KBM-7 (cell line): ENCODE measurements around the gene FAM168A.
"Not testable (repeated sequence)": the region's sequence is repeated elsewhere in the genome, so short reads cannot be mapped to it uniquely, and the experiment has no call there.

ENCODE experiments used
- DNase-seq: peaks from one replicate; pipeline ENCODE4 v3.0.0-alpha.2; 2015
- in situ Hi-C: fragments of 300-500 bp; cut with MboI; formaldehyde crosslinking; loops from 2 replicates; pipeline ENCODE4 v1.14.3; 2020; ENCODE audit warnings: low sequenced_read_pairs, low pct_unique_long_range_greater_than_20kb, mixed read lengths

FAM168A gene

DNA sequence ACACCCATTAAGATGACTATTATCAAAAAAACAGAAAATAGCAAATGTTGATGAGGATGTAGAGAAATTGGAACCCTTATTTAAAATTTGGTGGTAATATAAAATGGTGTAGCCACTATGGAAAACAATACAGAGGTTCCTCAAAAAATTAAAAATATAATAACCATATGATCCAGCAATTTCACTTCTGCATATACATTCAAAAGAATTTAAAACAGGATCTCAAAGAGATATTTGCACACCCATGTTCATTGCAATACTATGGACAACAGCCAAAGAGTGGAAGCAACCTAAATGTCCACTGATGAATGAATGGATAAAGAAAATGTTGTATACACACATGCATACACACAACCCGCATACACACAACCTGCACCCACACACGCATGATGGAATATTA, 102.2 kb downstream of the FAM168A start:
- DNase-seq: no peak
- in situ Hi-C loops: no loop called here

DNA sequence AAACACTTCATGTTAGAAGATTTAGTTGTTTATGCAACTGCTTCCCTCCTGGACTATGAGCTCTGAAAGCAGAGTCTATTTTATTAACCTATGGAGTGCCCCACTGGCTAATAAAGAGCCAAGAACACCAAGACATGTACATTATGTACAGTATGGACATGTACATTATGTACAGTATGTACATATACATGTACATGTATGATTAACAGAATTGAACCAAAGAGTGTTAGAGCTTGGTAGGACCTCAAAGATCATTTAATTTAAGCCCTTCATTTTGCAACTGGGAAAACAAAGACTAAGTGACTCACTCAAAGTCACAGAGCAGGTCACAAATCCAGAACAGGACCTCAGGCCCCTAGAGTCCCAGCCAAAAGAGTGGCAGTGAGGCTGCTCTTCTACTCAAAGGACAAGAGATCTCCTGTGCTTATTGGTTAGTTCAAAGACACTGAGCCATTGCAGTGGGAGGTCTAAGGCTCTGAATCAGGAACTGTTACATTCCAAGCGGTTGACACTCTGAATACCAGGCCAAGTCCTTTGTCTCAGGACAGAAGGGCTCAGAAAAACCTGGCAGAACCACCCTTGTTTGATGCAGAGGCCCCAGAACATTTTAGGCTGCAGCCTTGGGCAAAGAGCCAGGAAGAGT, 103.8 kb downstream of the FAM168A start:
- no peak for DNase-seq
- in situ Hi-C loops: no loop called here

DNA sequence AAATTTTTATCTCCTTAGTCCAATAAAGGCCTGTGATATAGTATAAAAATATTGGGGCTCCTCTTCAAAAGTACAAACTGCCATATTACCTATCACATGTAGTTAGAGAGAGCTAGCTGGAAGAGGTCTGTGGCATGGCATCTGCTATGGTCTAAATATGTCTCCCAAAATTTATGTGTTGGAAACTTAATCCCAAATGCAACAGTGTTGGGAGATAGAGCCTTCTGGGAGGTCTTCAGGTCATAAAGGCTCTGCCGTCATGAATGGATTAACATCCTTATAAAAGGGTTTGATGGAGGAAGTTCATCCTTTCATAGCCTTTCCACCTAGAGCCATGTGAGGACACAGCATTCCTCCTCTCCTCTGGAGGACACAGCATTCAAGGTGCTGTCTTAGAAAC, 116.3 kb downstream of the FAM168A start:
- in situ Hi-C loops: no loop called here
- no peak for DNase-seq

DNA sequence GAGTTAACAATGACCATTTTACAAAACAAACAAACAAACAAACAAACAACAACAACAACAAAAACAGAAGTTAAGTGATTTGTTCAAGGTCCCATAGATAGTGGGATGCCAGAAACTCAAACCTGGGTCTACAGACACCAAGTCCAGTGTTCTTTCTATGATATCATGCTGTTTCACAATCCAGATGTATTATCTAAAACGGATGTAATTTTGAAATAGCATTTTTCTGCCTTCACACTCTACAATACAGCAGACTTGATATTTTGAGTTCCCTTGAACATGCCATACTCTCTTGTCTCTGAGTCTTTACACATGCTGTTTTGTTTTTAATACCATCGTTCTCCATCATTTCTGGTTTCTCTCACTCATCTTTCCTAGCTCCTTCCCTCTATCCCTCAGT, 117.2 kb downstream of the FAM168A start:
- in situ Hi-C loops: no loop called here
- no peak for DNase-seq

DNA sequence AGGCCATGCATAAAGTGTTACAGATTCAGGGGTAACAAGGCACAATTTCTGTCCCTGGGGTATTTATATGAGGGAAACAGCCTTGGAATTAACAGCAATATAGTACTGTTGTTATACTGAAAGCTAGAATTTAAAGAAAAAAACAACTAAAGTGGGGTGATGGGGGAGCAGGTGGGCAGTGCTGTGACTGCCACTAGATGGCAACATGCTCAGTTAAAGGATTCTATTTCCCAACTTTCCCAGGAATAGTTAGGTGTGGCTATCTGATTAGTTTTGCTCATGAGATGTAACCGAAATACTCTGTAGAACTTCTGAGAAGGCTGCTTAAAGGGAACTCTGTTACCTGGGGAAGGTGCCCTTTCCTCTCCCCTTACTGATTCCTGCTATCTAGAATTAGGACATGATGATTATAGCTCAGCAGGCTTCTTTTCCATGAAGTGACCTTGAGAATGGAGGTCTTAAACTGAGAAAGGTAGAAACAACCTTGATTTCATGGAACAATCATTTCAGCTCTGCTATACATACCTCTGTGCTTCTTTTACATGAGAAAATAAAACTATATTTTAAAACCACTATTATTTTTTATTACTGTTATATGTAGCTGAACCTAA, 119.1 kb downstream of the FAM168A start:
- peak; percentile 56 for DNase-seq
- in situ Hi-C loops: no loop called here

DNA sequence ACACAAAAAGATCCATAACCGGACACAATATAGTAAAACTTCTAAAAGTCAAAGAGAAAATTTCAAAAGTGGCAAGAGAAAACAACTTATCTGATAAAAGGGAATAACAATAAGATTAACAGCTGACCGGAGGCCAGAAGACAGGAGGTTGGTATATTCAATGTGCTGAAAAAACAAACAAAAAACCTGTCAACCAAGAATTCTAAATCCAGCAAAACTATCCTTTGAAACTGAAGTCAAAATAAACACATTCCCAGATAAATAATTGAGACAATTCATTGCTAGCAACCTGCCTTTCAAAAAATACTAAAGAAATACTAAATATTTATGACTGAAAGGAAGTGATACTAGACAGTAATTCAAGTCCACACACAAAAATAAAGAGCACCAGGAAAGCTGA, 120.4 kb downstream of the FAM168A start:
- in situ Hi-C loops: no loop called here
- no peak for DNase-seq

DNA sequence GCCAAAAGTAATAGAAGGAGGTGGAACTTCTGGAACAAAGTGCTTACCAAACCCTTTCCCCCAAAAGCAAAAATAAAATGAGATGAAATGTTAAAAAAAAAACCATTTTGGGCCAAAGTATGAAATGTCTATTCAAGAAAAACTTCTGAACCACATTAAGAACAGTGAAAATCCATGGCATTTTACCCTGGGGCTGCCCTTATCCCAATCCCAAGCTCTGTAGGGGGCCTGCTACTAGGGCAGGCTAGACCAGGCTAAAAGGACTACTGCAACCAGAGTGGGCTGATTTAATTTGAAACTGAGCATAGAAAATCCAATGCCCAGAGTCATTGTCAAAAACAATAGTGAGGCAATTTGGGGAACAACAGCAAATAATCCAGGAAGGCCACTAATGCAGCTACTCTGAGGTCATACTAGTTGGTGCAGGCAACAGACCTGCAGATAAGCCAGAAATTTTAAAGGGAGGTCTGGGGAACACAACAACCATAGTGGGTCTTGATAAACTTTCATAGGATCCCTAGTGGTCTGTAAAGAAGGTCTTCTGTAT, 122.3 kb downstream of the FAM168A start:
- DNase-seq: no peak
- in situ Hi-C loops: no loop called here

DNA sequence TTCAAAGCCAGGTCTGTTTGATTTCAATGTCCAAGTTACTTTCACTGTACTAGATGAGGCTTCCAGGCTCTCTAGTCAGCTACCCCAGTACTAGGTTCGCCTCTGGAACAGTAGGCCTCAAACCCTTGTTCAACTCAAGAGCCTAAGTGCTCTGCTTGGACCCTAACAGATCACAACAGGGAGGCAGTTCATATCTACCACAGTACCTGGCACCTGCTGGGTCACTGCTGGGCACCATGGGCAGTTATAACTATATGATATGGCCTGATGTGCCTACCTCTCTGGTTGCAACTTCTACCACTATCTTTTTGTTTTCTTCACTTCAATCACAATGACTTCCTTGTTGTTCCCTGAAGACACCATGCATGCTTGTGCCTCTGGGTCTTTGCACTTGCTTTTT, 124.7 kb downstream of the FAM168A start:
- no peak for DNase-seq
- in situ Hi-C loops: no loop called here

DNA sequence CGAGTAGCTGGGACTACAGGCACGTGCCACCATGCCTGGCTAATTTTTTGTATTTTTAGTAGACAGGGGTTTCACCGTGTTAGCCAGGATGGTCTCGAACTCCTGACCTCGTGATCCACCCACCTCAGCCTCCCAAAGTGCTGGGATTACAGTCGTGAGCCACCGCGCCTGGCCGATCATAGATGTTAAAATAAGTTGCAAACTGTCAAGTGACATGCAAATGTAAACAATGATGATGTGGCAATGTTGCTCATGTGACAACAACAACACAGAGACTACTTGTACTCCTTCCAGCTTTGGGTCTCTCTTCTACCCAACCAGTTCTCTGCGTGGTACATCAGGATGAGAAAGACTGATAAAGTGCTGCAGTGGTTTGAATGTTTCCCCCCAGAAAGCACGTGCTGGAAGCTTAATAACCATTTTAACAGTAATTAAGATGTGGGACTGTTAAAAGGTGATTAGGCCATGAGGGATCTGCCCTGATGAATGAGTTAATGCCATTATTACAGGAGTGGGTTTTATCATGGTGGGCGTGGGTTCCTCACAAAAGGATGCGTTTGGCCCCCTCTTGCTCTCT, 127.8 kb downstream of the FAM168A start:
- in situ Hi-C loops, DNase-seq: not testable (repeated sequence)

DNA sequence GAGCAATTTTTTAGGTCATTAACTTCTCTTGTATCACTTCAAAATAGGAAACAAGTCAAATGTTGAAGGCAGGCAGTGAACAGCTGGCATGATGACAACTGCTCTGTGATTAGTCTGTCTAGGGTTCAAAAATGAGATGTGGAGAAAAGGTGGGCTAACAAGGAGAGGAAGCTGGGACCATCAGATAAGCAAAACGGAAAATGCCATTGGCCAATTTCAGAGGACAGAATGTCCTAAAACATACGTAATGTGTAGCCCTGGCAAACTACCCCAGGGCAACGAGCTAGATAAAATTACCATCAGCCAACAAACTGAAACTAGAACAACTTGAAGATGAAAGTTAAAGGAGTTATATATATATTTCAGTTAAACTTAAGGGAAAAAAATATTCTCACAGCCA, 128.5 kb downstream of the FAM168A start:
- peak; percentile 76 for DNase-seq
- in situ Hi-C loops: no loop called here

DNA sequence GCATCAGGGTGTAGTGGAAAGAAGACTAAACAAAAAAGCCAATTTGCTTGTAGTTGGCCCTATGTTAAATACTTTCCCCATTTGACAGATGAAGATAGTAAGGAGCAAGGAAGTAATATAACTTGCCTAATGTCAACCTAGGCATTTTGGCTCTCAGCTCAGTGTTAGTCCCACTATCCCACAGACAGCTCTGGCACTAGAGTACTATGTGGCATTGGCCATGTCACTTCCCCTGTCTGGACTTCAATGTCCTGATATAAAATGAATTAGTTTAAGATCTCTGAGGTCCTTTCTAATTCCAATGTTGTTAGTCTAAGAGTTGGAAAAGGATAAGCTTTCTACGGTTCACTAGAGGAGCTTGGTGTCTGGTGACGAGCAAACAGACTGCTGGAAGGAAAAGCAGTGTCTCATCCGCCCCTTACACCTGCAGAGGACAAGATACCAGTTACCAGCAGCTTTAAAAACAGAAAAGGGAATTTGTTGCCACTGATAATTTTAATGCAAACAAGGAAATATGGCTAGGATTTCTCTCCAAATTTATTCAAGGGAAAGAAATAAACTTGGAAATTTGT, 129.2 kb downstream of the FAM168A start:
- no peak for DNase-seq
- in situ Hi-C loops: no loop called here

DNA sequence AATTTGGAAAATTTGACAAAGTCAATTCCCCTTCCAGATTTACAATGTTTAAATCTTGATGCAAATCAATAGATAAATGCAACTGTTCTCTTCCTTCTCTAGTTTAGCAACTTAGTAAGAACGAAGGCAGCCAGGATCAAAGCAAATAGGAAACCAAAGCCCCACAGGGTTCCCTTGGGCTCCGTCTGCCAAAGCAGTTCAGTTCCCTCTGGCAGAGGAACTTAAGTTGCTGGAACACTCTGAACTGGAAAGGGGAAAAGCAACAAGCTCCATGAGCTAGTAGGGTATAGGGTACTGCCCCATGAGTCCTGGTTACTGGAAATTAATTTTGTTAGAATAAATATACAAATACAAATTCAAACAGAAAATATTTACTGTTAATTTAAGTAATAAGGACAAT, 130.4 kb downstream of the FAM168A start:
- in situ Hi-C loops: no loop called here
- DNase-seq: no peak

DNA sequence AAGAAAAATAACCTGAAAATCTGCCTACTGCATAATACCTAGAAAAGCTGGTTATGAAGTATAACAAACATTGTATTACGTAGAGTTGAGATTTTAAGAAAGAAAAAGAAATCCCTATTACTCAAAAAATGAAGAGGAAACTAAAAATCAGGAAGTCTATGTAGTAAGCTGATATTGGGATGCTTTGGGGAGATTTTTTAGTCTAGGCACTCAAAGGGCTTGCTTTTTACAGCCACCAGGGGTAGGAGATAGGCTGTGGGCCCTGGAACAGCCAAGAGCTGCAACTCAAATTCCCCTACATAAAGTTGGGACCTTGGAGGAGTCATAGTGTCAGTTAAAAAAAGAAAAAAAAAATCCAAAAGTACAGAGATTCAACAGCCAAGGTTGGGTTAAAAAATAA, 131.3 kb downstream of the FAM168A start:
- in situ Hi-C loops: no loop called here
- DNase-seq: no peak

DNA sequence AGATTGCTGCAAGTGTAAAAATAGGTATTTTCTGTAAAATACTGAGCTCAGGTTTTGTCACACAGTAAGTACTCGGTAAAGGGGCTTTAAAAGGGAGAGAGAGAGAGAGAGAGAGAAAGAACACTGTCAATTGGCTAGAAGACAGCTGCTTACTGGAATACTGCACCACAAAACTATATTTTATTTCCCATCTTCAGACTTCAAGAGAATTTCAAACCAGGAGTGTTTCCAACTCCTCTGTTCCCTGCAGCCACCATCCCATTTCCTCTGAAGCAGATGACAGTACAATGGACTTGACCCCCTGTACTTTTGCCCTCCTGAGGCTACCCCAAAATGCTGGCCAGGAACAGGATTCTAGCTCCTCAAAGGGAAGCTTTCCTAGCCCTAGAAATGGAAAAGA, 132.0 kb downstream of the FAM168A start:
- in situ Hi-C loops: no loop called here
- no peak for DNase-seq

DNA sequence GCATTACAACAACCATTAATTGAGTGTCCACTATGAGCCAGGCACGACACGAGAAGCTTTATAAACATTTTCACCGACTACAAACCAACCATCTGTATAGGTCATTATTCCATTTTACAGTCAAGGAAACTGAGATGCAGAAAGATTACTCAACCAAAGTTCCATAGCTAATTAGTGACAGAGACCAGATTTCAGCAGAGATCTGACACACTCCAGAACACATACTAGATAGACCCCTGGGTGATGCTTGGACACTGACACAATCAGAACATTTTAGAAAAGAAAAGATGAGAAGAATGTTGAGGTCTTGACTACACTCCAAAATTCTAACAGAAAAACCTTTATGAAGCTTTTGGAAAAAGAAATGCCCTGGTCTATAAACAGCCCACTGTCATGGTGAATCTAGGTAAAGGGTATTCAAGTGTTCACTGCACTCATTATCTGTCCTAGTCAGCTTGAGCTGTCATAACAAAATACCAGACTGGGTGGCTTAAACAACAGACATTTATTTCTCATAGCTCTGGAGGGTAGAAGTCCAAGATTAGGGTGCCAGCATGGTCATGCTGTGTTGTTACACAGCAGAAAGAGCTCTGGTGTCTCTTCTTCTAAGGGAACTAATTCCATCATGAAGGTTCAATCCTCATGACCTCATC, 132.8 kb downstream of the FAM168A start:
- no peak for DNase-seq
- in situ Hi-C loops: no loop called here

DNA sequence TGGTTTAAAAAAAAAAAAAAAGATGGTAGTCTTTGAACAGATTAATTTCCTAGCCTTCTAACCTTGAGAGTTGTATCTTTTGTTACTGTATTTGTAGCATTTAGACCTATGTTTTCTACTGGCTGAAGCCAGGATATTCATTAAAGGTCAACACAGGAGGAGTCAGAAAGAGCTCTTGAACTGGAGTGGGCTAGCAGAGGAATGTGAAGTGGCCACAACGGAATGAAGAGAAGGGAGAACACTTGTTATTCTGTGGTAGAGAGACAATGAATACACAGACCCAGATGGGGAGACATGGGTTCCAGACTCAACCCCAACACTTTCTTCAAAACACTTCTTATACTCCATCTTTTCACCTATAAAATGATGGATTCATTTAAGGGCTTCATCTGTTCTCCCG, 133.6 kb downstream of the FAM168A start:
- in situ Hi-C loops: no loop called here
- DNase-seq: no peak

DNA sequence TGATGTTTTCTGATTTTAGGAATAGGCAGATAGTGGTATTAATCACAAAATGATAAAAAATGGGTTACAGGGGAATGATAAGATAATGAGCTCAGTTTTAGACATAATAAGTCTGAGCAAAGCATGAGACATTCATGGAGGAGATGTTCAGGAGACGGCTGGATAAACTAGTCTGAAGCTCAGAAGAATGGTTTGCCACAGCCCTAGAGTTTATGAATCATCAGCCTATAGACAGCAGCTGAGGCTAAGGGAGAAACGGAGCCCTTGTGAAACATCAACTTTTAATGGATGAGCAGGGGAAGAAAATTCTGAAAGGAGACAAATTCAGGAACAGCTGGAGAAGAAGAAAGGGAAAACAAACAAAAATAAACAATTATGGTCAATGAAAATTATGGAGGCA, 134.6 kb downstream of the FAM168A start:
- in situ Hi-C loops: no loop called here
- DNase-seq: no peak

DNA sequence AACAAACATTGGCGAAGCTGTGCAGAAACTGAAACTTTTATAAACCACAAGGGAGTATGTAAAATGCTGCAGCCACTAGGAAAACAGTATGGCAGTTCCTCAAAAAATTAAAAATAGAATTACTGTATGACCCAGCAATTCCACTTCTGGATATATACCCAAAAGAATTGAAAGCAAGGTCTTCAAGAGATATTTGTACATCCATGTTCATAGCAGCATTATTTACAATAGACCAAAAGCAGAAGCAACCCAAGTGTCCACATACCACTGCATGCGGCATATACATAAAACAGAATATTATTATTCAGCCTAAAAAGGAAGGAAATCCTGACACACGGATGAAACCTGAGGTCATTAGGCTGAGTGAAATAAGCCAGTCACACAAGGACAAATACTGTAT, 135.9 kb downstream of the FAM168A start:
- in situ Hi-C loops: no loop called here
- DNase-seq: peak; percentile 77

DNA sequence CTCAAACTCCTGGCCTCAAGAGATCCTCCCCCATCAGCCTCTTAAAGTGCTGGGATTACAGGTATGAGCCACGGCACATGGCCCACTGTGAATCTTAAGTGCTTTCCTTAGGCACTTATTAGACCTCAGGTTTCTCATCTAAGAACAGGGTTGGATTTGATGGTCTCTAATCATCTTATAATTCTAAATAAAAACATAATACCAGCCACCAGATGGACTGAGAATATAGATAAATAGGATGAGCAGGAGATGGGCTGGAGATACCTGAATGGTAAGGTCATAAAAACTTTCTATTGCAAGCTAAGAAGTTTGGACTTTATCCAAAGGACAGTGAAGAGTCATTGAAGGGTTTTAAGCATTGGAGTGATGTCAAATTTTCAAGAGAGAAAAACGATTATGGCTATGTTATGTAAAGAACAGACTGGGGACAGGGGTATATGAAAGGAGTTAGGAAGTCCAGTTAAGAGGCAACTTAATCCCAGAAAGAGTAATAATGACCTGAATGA, 136.5 kb downstream of the FAM168A start:
- DNase-seq: no peak
- in situ Hi-C loops: no loop called here

DNA sequence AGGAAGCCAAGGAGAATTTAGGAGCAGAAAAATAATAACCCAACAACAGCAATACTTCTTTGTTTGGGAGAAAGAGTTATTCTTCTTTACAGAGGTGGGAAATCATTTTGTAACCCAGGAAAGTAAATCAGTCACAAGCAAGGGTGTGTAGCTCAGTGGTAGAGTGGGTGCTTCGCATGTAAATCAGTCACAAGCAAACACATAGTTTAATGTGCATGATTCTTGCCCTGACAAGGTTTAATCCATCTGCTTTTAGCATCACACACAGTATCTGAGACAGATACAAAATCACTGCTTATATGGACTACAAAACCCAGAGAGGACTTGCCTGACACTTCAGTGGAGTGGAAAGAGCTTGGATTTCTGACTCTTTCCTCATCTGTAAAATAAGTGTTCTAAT, 139.7 kb downstream of the FAM168A start:
- in situ Hi-C loops: no loop called here
- no peak for DNase-seq
